Panc1 (cell line): ENCODE results near the gene PEX10. TPM values are rescaled to one million over a fixed set of nuclear protein-coding genes. Genes with fewer than 3 reads are reported as not detected.
A peak's percentile ranks its signal among the peaks of the same experiment; 100 is the strongest.

ENCODE experiments used
- ATAC-seq: fragments of 200-7000 bp; cut with Tn5 transposase; 2 replicates; pipeline ENCODE4 v1.9.1; 2020; ENCODE audit warnings: mild to moderate bottlenecking, moderate library complexity
- BruUV-seq: library from RNA; stranded (reverse); fragments of 400-500 nt; replicated peaks from 2 replicates; lab custom pipeline; 2021; lab: Mats Ljungman, UMichigan
- CTCF ChIA-PET: fragments of 300-600 bp; sonication (Branson Sonifier 250); formaldehyde crosslinking; loops from one replicate; lab custom pipeline; 2022; ENCODE audit warnings: antibody characterized with exemption; lab: Charles Lee
- POLR2A ChIA-PET: fragments of 300-600 bp; sonication (Branson Sonifier 250); formaldehyde crosslinking; loops from one replicate; lab custom pipeline; 2022; ENCODE audit warnings: antibody characterized with exemption; lab: Charles Lee
- DNase-seq: peaks from one replicate; pipeline ENCODE4 v3.0.0-alpha.2; 2010; ENCODE audit warnings: low read depth, low spot score
- H3K27ac ChIP-seq: 2 replicates; pipeline ENCODE4 v1.5.1; 2011; ENCODE audit warnings: mild to moderate bottlenecking, low read length, inconsistent platforms
- H3K27me3 ChIP-seq: fragments of 200-500 bp; sonication (Bioruptor generic); 2 replicates; pipeline ENCODE4 v1.6.0; 2014; ENCODE audit warnings: low read length, inconsistent platforms; ENCODE audit not compliant: control insufficient read depth, insufficient read depth
- H3K36me3 ChIP-seq: fragments of 200-500 bp; sonication (Bioruptor generic); 2 replicates; pipeline ENCODE4 v1.5.1; 2014; ENCODE audit warnings: inconsistent platforms, mild to moderate bottlenecking, low read length, moderate library complexity; ENCODE audit not compliant: control insufficient read depth, insufficient read depth
- H3K4me1 ChIP-seq: 2 replicates; pipeline ENCODE4 v1.5.1; 2011; ENCODE audit warnings: inconsistent platforms, mild to moderate bottlenecking, low read length, moderate library complexity; ENCODE audit not compliant: control insufficient read depth, insufficient read depth
- H3K4me3 ChIP-seq, 2 experiments: 2 replicates each; pipeline ENCODE4 v1.5.1; 2011 to 2012; ENCODE audit warnings: low read depth in 2 of 2, low read length in 2 of 2, mild to moderate bottlenecking in 2 of 2, inconsistent platforms in 1 of 2, moderate library complexity in 1 of 2
- H3K9me3 ChIP-seq: fragments of 200-500 bp; sonication (Bioruptor generic); 2 replicates; pipeline ENCODE4 v1.5.1; 2014; ENCODE audit warnings: low read depth, mild to moderate bottlenecking, inconsistent platforms, low read length, moderate library complexity; ENCODE audit not compliant: control insufficient read depth, insufficient read depth
- CTCF ChIP-seq: fragments of 450-650 bp; IDR thresholded peaks from 2 replicates; pipeline ENCODE4 v1.5.1; 2017; ENCODE audit warnings: mild to moderate bottlenecking
- POLR2AphosphoS5 ChIP-seq: IDR thresholded peaks from 2 replicates; pipeline ENCODE4 v1.6.1; 2012; ENCODE audit warnings: mild to moderate bottlenecking, low read depth, low read length, moderate library complexity
- SIN3A ChIP-seq: IDR thresholded peaks from 2 replicates; pipeline ENCODE4 v1.6.1; 2012; ENCODE audit warnings: low read depth, mild to moderate bottlenecking, low read length, moderate library complexity, borderline replicate concordance; ENCODE audit not compliant: insufficient read depth
- TCF7L2 ChIP-seq: IDR thresholded peaks from 2 replicates; pipeline ENCODE4 v1.6.1; 2011; ENCODE audit warnings: mild to moderate bottlenecking, low read depth, low read length, inconsistent platforms
- in situ Hi-C: cut with HindIII; loops from 2 replicates; pipeline ENCODE4 v1.10.0; 2016; ENCODE audit warnings: low sequenced_read_pairs, low pct_unique_long_range_greater_than_20kb
- intact Hi-C: fragments of 100-400 bp; cut with micrococcal nuclease; formaldehyde crosslinking; loops from one replicate; pipeline ENCODE4 v1.10.0; 2022; ENCODE audit not compliant: unreplicated experiment
- total RNA-seq: library from RNA; stranded (reverse); gene quantifications from one replicate; pipeline ENCODE4 v1.2.1, GENCODE V29; 2021; ENCODE audit not compliant: unreplicated experiment
- TF ChIP-seq, protein P1 (sequence below), 2 experiments: IDR thresholded peaks; 2 replicates each; pipeline ENCODE4 v1.6.1; 2011 to 2012; ENCODE audit warnings: low read depth in 2 of 2, control low read depth in 1 of 2, low read length in 1 of 2, mild to moderate bottlenecking in 1 of 2, moderate library complexity in 1 of 2; ENCODE audit not compliant: insufficient read depth in 1 of 2

The PEX10 gene
- total RNA-seq, 1 experiment from 2014 or later: 49.8 TPM

GRCh38 chr1:2375246-2375922, 37.0 kb downstream of the PEX10 start:
- no peaks in the 10 kb centered on the region for H3K27me3 ChIP-seq
- BruUV-seq: no TSS peak
- DNase-seq (no peak), ATAC-seq (0 out of 2 replicates have a peak, but pooled peaks have one; percentile 11)
- no peak overlapping the region for H3K27ac ChIP-seq
- no peaks in the 10 kb centered on the region for H3K36me3 ChIP-seq
- intact Hi-C loops: no loop called here
- CTCF ChIA-PET: no interaction called here
- POLR2A ChIA-PET: no interaction called here
- H3K4me3 ChIP-seq: no peak overlapping the region
- no peaks in the 10 kb centered on the region for H3K9me3 ChIP-seq
- H3K4me1 ChIP-seq: peaks cover 16% of the 10 kb centered on the region
- in situ Hi-C loops: no loop called here
- TF ChIP-seq POLR2AphosphoS5 (no peak), SIN3A (no peak), TCF7L2 (no peak), CTCF (no peak)
- TF ChIP-seq, protein P1, sequence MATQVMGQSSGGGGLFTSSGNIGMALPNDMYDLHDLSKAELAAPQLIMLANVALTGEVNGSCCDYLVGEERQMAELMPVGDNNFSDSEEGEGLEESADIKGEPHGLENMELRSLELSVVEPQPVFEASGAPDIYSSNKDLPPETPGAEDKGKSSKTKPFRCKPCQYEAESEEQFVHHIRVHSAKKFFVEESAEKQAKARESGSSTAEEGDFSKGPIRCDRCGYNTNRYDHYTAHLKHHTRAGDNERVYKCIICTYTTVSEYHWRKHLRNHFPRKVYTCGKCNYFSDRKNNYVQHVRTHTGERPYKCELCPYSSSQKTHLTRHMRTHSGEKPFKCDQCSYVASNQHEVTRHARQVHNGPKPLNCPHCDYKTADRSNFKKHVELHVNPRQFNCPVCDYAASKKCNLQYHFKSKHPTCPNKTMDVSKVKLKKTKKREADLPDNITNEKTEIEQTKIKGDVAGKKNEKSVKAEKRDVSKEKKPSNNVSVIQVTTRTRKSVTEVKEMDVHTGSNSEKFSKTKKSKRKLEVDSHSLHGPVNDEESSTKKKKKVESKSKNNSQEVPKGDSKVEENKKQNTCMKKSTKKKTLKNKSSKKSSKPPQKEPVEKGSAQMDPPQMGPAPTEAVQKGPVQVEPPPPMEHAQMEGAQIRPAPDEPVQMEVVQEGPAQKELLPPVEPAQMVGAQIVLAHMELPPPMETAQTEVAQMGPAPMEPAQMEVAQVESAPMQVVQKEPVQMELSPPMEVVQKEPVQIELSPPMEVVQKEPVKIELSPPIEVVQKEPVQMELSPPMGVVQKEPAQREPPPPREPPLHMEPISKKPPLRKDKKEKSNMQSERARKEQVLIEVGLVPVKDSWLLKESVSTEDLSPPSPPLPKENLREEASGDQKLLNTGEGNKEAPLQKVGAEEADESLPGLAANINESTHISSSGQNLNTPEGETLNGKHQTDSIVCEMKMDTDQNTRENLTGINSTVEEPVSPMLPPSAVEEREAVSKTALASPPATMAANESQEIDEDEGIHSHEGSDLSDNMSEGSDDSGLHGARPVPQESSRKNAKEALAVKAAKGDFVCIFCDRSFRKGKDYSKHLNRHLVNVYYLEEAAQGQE (IDR thresholded peaks at IDR 0.05; ENCODE audit: insufficient read depth in 1 of 2, low read depth in 2 of 2, low read length in 1 of 2): no peak

- intact Hi-C loops: no loop called here
- TF ChIP-seq, protein P1 (IDR thresholded peaks at IDR 0.05; ENCODE audit: insufficient read depth in 1 of 2, low read depth in 2 of 2, low read length in 1 of 2): no peak
- no peak for TF ChIP-seq SIN3A
- ChIA-PET POLR2A (no interaction called here), CTCF (no interaction called here)
- no peak for DNase-seq
- no peak overlapping the region for H3K4me3 ChIP-seq
- H3K4me1 ChIP-seq: peaks cover 16% of the 10 kb centered on the region
- H3K27me3 ChIP-seq: no peaks in the 10 kb centered on the region
- no peak for ATAC-seq
- in situ Hi-C loops: no loop called here
- H3K9me3 ChIP-seq: no peaks in the 10 kb centered on the region
- BruUV-seq: no TSS peak
- H3K27ac ChIP-seq: no peak overlapping the region
- H3K36me3 ChIP-seq: no peaks in the 10 kb centered on the region
These were observed 37.9 kb downstream of the PEX10 start for GRCh38 chr1:2374252-2375155.
